H9 (cell line): ENCODE measurements around the gene JADE2. TPM values are rescaled to one million over a fixed set of nuclear protein-coding genes. Genes with fewer than 3 reads are reported as not detected.

ENCODE experiments used
- DNase-seq: peaks from one replicate; pipeline ENCODE4 v3.0.0-alpha.2; 2017
- H2AFZ ChIP-seq: one replicate; pipeline ENCODE4 v1.6.1; 2013; ENCODE audit warnings: mild to moderate bottlenecking, low read length, control low read depth, moderate library complexity
- H2AK5ac ChIP-seq: 2 replicates; pipeline ENCODE4 v1.6.1; 2013; ENCODE audit warnings: low read length, control low read depth, mixed read lengths; ENCODE audit not compliant: insufficient read length
- H2BK120ac ChIP-seq: one replicate; pipeline ENCODE4 v1.6.1; 2013; ENCODE audit warnings: low read depth, mild to moderate bottlenecking, low read length, control low read depth, inconsistent platforms; ENCODE audit not compliant: poor library complexity, severe bottlenecking
- H2BK12ac ChIP-seq: 2 replicates; pipeline ENCODE4 v1.6.1; 2013; ENCODE audit warnings: low read length, control low read depth, mixed read lengths, low read depth; ENCODE audit not compliant: insufficient read length
- H2BK15ac ChIP-seq: 2 replicates; pipeline ENCODE4 v1.6.1; 2013; ENCODE audit warnings: low read depth, low read length, control low read depth
- H2BK20ac ChIP-seq: one replicate; pipeline ENCODE4 v1.6.1; 2013; ENCODE audit warnings: low read depth, mild to moderate bottlenecking, low read length, control low read depth, inconsistent platforms; ENCODE audit not compliant: poor library complexity, severe bottlenecking
- H2BK5ac ChIP-seq: 2 replicates; pipeline ENCODE4 v1.6.1; 2013; ENCODE audit warnings: low read length, control low read depth, mixed read lengths; ENCODE audit not compliant: insufficient read length
- H3K14ac ChIP-seq: 2 replicates; pipeline ENCODE4 v1.6.1; 2013; ENCODE audit warnings: low read length, control low read depth; ENCODE audit not compliant: insufficient read depth
- H3K18ac ChIP-seq: 2 replicates; pipeline ENCODE4 v1.6.1; 2013; ENCODE audit warnings: low read depth, mild to moderate bottlenecking, mixed read lengths, low read length, control low read depth; ENCODE audit not compliant: insufficient read length
- H3K23ac ChIP-seq: 2 replicates; pipeline ENCODE4 v1.6.1; 2013; ENCODE audit warnings: low read length, control low read depth, mixed read lengths, low read depth; ENCODE audit not compliant: insufficient read length
- H3K23me2 ChIP-seq: 2 replicates; pipeline ENCODE4 v1.6.1; 2013; ENCODE audit warnings: low read depth, mild to moderate bottlenecking, mixed read lengths, low read length, control low read depth; ENCODE audit not compliant: insufficient read length, poor library complexity, severe bottlenecking
- H3K27ac ChIP-seq: 2 replicates; pipeline ENCODE4 v1.5.1; 2013; ENCODE audit warnings: low read length, control low read depth, mixed read lengths, low read depth; ENCODE audit not compliant: insufficient read length
- H3K27me3 ChIP-seq: 2 replicates; pipeline ENCODE4 v1.6.1; 2013; ENCODE audit warnings: low read length, control low read depth, inconsistent platforms; ENCODE audit not compliant: insufficient read depth
- H3K4ac ChIP-seq: 2 replicates; pipeline ENCODE4 v1.6.1; 2013; ENCODE audit warnings: low read depth, mild to moderate bottlenecking, control low read depth, inconsistent platforms, low read length, moderate library complexity
- H3K4me1 ChIP-seq: 2 replicates; pipeline ENCODE4 v1.6.1; 2013; ENCODE audit warnings: low read length, control low read depth, inconsistent platforms; ENCODE audit not compliant: insufficient read depth
- H3K4me2 ChIP-seq: 2 replicates; pipeline ENCODE4 v1.6.1; 2013; ENCODE audit warnings: low read length, control low read depth, mixed read lengths; ENCODE audit not compliant: insufficient read length, insufficient read depth
- H3K56ac ChIP-seq: 2 replicates; pipeline ENCODE4 v1.6.1; 2013; ENCODE audit warnings: low read depth, mild to moderate bottlenecking, mixed read lengths, low read length, control low read depth; ENCODE audit not compliant: insufficient read length
- H3K79me1 ChIP-seq: 2 replicates; pipeline ENCODE4 v1.6.1; 2013; ENCODE audit warnings: low read depth, mild to moderate bottlenecking, moderate library complexity, low read length, control low read depth, inconsistent platforms; ENCODE audit not compliant: insufficient read depth, poor library complexity, severe bottlenecking
- H3K79me2 ChIP-seq: 2 replicates; pipeline ENCODE4 v1.6.1; 2013; ENCODE audit warnings: low read length, control low read depth, inconsistent platforms; ENCODE audit not compliant: insufficient read depth
- H3K9ac ChIP-seq: 2 replicates; pipeline ENCODE4 v1.6.1; 2013; ENCODE audit warnings: low read length, control low read depth, mixed read lengths; ENCODE audit not compliant: insufficient read length; ENCODE audit errors: extremely low read depth
- H3K9me3 ChIP-seq: one replicate; pipeline ENCODE4 v1.6.1; 2013; ENCODE audit warnings: low read depth, low read length, inconsistent platforms; ENCODE audit not compliant: control insufficient read depth
- H3T11ph ChIP-seq: one replicate; pipeline ENCODE4 v1.6.1; 2013; ENCODE audit warnings: mild to moderate bottlenecking, low read length, control low read depth, inconsistent platforms
- H4K20me1 ChIP-seq: one replicate; pipeline ENCODE4 v1.6.1; 2013; ENCODE audit not compliant: control insufficient read depth, insufficient read length, insufficient read depth
- H4K5ac ChIP-seq: 2 replicates; pipeline ENCODE4 v1.6.1; 2013; ENCODE audit warnings: low read depth, mild to moderate bottlenecking, mixed read lengths, low read length, control low read depth; ENCODE audit not compliant: insufficient read length
- H4K8ac ChIP-seq: replicated peaks from 2 replicates; pipeline ENCODE4 v1.6.1; 2013; ENCODE audit warnings: low read length, control low read depth, mixed read lengths, low read depth; ENCODE audit not compliant: insufficient read length
- H4K91ac ChIP-seq: 2 replicates; pipeline ENCODE4 v1.6.1; 2013; ENCODE audit warnings: low read depth, mild to moderate bottlenecking, moderate library complexity, mixed read lengths, low read length, control low read depth; ENCODE audit not compliant: insufficient read length
- H3K27ac Mint-ChIP-seq, 3 experiments: 2 replicates in 2 of 3; 3 replicates in 1 of 3; pipeline ENCODE4 v1.8.0; 2020 to 2021; ENCODE audit warnings: mixed read lengths in 3 of 3, mild to moderate bottlenecking in 1 of 3, moderate library complexity in 1 of 3
- H3K27me3 Mint-ChIP-seq: 2 replicates; pipeline ENCODE4 v1.8.0; 2021; ENCODE audit warnings: low read depth, mild to moderate bottlenecking, moderate library complexity, mixed read lengths
- H3K36me3 Mint-ChIP-seq, 3 experiments: 2 replicates in 2 of 3; 3 replicates in 1 of 3; pipeline ENCODE4 v1.8.0; 2020 to 2021; ENCODE audit warnings: low read depth in 3 of 3, mixed read lengths in 3 of 3; ENCODE audit not compliant: insufficient read depth in 1 of 3
- H3K4me1 Mint-ChIP-seq, 2 experiments: 2 replicates each; pipeline ENCODE4 v1.8.0; 2020; ENCODE audit warnings: mixed read lengths in 2 of 2
- H3K4me3 Mint-ChIP-seq, 2 experiments: 2 replicates in 1 of 2; 3 replicates in 1 of 2; pipeline ENCODE4 v1.8.0; 2020 to 2021; ENCODE audit warnings: mild to moderate bottlenecking in 2 of 2, mixed read lengths in 2 of 2, moderate library complexity in 1 of 2
- H3K9me3 Mint-ChIP-seq, 2 experiments: 2 replicates in 1 of 2; 3 replicates in 1 of 2; pipeline ENCODE4 v1.8.0; 2020; ENCODE audit warnings: mild to moderate bottlenecking in 2 of 2, mixed read lengths in 2 of 2, moderate library complexity in 1 of 2
- WGBS: extraction: QIAGEN DNeasy Blood & Tissue Kit; methylation state at CpG from one replicate; pipeline ENCODE4 v1.1.7; 2013; ENCODE audit warnings: missing lambda C conversion rate, low lambda C conversion rate, mixed read lengths; ENCODE audit not compliant: insufficient read length; ENCODE audit errors: extremely low coverage; 5-methylcytosine and 5-hydroxymethylcytosine counted together
- total RNA-seq: library from RNA; stranded (reverse); gene quantifications from 2 replicates; pipeline ENCODE4 v1.2.1, GENCODE V29; 2021
- TF ChIP-seq, protein P1 (sequence below): fragments of 200-600 bp; sonication (generic); conservative IDR thresholded peaks from 3 replicates; pipeline ENCODE4 v1.8.0; 2021; ENCODE audit warnings: antibody characterized with exemption, mild to moderate bottlenecking

Gene JADE2
- total RNA-seq, 1 experiment from 2014 or later = 99.7 TPM

GRCh38 chr5:134547999-134548658 lies 22.7 kb downstream of the JADE2 start:
- Histone ChIP-seq H3K27ac (no peak overlapping the region), H4K5ac (no peak overlapping the region), H3K4ac (no peak overlapping the region), H3K18ac (no peak overlapping the region), H4K91ac (no peak overlapping the region), H3K14ac (no peak overlapping the region), H4K8ac (no peak overlapping the region), H3K56ac (no peak overlapping the region), H3K79me1 (no peaks in the 10 kb centered on the region), H3K9me3 (no peaks in the 10 kb centered on the region), H3K4me2 (no peak overlapping the region), H2BK20ac (no peak overlapping the region), H3K23me2 (no peaks in the 10 kb centered on the region), H3K23ac (no peak overlapping the region), H4K20me1 (no peaks in the 10 kb centered on the region), H2BK5ac (no peak overlapping the region), H3K9ac (no peak overlapping the region), H3K4me1 (no peaks in the 10 kb centered on the region; the same call in 1 of the 2 replicates), H2AK5ac (no peak overlapping the region), H2BK15ac (no peak overlapping the region), H3T11ph (no peak overlapping the region), H2AFZ (no peak overlapping the region), H3K79me2 (no peaks in the 10 kb centered on the region), H3K27me3 (no peaks in the 10 kb centered on the region), H2BK12ac (no peak overlapping the region), H2BK120ac (no peak overlapping the region)
- peaks cover 4 to 85% (median 58%) of the 10 kb centered on the region in 3 experiments; a peak in 6 of 7 replicates for H3K36me3 Mint-ChIP-seq
- H3K9me3 Mint-ChIP-seq = no peaks in the 10 kb centered on the region
- H3K27ac Mint-ChIP-seq = peak overlapping the region; percentile 53 to 95 (median 87); a peak in 5 of 7 replicates
- H3K4me3 Mint-ChIP-seq = no peak overlapping the region
- TF ChIP-seq, protein P1, sequence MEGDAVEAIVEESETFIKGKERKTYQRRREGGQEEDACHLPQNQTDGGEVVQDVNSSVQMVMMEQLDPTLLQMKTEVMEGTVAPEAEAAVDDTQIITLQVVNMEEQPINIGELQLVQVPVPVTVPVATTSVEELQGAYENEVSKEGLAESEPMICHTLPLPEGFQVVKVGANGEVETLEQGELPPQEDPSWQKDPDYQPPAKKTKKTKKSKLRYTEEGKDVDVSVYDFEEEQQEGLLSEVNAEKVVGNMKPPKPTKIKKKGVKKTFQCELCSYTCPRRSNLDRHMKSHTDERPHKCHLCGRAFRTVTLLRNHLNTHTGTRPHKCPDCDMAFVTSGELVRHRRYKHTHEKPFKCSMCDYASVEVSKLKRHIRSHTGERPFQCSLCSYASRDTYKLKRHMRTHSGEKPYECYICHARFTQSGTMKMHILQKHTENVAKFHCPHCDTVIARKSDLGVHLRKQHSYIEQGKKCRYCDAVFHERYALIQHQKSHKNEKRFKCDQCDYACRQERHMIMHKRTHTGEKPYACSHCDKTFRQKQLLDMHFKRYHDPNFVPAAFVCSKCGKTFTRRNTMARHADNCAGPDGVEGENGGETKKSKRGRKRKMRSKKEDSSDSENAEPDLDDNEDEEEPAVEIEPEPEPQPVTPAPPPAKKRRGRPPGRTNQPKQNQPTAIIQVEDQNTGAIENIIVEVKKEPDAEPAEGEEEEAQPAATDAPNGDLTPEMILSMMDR = no peak
- DNase-seq = no peak
- no CpG with 5 or more reads among the region's 13 CpGs for WGBS
- peaks cover 1% of the 10 kb centered on the region; the same call in 1 of the 2 replicates for H3K27me3 Mint-ChIP-seq
- H3K4me1 Mint-ChIP-seq = peaks cover 23 to 30% of the 10 kb centered on the region in 2 experiments
